NOMO-1 treated with DMSO at 0.1 percent for 48 hours (cell line): Measurements from ENCODE around the gene CTNNA3.
A peak's percentile ranks its signal among the peaks of the same experiment; 100 is the strongest.

Experiments
- DNase-seq: peaks from one replicate; lab custom pipeline; 2025; ENCODE audit not compliant: unreplicated experiment; lab: John Stamatoyannopoulos, UW

CTNNA3 gene

GRCh38 chr10:67049988-67050387 is 646.0 kb downstream of the CTNNA3 start:
- DNase-seq: no peak

GRCh38 chr10:67046507-67046906 is 649.5 kb downstream of the CTNNA3 start:
- no peak for DNase-seq

- DNase-seq: no peak
Measured at GRCh38 chr10:67045404-67045803, 650.6 kb downstream of the CTNNA3 start.

GRCh38 chr10:67043041-67043440 is 653.0 kb downstream of the CTNNA3 start:
- no peak for DNase-seq

GRCh38 chr10:67036808-67037207 is 659.2 kb downstream of the CTNNA3 start:
- peak; percentile 95 for DNase-seq

- no peak for DNase-seq
Measured at GRCh38 chr10:67033878-67034277, 662.1 kb downstream of the CTNNA3 start.

- DNase-seq: no peak
Measured at GRCh38 chr10:67022099-67022498, 673.9 kb downstream of the CTNNA3 start.

- no peak for DNase-seq
Measured at GRCh38 chr10:67017218-67017617, 678.8 kb downstream of the CTNNA3 start.

GRCh38 chr10:67015225-67015624 is 680.8 kb downstream of the CTNNA3 start:
- peak; percentile 63 for DNase-seq

- no peak for DNase-seq
Measured at GRCh38 chr10:67011981-67012380, 684.0 kb downstream of the CTNNA3 start.

- DNase-seq: no peak
Measured at GRCh38 chr10:67011480-67011879, 684.5 kb downstream of the CTNNA3 start.

- peak; percentile 41 for DNase-seq
Measured at GRCh38 chr10:67005981-67006380, 690.0 kb downstream of the CTNNA3 start.

GRCh38 chr10:67004690-67005089 is 691.3 kb downstream of the CTNNA3 start:
- DNase-seq: no peak

- DNase-seq: no peak
Measured at GRCh38 chr10:66999762-67000545, 696.0 kb downstream of the CTNNA3 start.

GRCh38 chr10:66996996-66997395 is 699.0 kb downstream of the CTNNA3 start:
- no peak for DNase-seq

- no peak for DNase-seq
Measured at GRCh38 chr10:66990143-66990830, 705.7 kb downstream of the CTNNA3 start.

GRCh38 chr10:66983475-66983818 is 712.5 kb downstream of the CTNNA3 start:
- DNase-seq: no peak

- no peak for DNase-seq
Measured at GRCh38 chr10:66982792-66983474, 713.1 kb downstream of the CTNNA3 start.

- DNase-seq: no peak
Measured at GRCh38 chr10:66982053-66982420, 714.0 kb downstream of the CTNNA3 start.

GRCh38 chr10:66981361-66982052 is 714.5 kb downstream of the CTNNA3 start:
- no peak for DNase-seq

GRCh38 chr10:66980246-66980815 is 715.7 kb downstream of the CTNNA3 start:
- DNase-seq: no peak
